GM19467 (cell line): ENCODE results near the gene PRR35.
A peak's percentile ranks its signal among the peaks of the same experiment; 100 is the strongest.

Experiments
- ATAC-seq: cut with Tn5 transposase; IDR thresholded peaks from one replicate; pipeline ENCODE4 v1.9.1; 2021; ENCODE audit warnings: mild to moderate bottlenecking, moderate library complexity; ENCODE audit not compliant: unreplicated experiment

Gene PRR35

DNA sequence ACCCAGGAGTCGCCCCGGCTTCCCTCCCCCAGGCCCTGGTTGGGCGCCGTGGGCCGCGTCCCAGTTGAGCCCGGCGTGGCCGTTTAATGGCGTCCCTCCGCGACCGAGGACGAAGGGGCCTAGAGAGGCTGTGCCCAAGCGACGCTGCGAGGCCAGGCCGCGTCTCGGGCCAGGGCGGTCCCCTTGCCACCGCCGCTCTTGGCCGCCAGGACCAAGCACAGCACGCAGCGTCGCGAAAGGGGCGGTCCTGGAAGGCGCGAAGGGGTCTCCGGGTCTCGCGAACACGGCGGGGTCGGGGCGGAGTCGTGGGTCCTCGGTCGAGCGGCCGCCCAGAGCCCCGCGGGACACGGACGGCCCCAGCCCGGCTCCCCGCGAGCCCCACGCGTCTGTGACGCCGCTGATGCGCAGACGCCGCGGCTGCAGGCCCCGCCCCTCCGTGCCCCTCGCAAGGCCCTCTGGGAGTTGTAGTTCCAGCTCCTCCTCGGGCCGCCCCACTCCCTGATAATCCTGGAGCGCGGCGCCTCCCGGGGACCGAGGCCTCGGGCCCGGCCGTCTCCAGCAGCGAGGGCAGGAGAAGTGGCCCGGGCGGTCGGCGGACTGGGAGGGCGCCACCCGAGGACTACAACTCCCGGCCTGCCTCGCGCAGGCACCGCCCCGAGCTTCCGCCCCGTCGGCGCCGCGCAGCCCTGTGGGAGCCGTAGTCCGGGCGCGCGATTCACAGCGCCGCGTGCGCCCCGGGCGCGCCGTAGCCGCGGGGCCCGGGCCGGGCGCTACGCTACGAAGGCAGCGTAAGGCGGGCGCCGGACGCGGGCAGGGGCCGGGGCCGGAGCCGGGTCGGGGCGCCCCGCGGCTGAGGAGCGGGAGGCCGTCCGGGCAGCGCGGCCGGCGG, 32.9 kb upstream of the PRR35 start, which contains the start of gene CAPN15:
Gene CAPN15, plus strand, starts transcription at position 698 of the 889 bp plus-strand sequence. CDS start 19,127 bp downstream, outside the sequence.
- peak; percentile 62 for ATAC-seq

- peak; percentile 2 for ATAC-seq
Observed at GRCh38 chr16:528111-529011, 31.8 kb upstream of the PRR35 start.

GRCh38 chr16:529012-529575, 31.1 kb upstream of the PRR35 start:
- ATAC-seq, result no peak

GRCh38 chr16:530111-530817, 29.9 kb upstream of the PRR35 start:
- ATAC-seq, result no peak

GRCh38 chr16:531494-532125, 28.6 kb upstream of the PRR35 start:
- ATAC-seq, result no peak

GRCh38 chr16:533391-534123, 26.6 kb upstream of the PRR35 start:
- no peak for ATAC-seq

GRCh38 chr16:534135-534534, 26.1 kb upstream of the PRR35 start:
- no peak for ATAC-seq

DNA sequence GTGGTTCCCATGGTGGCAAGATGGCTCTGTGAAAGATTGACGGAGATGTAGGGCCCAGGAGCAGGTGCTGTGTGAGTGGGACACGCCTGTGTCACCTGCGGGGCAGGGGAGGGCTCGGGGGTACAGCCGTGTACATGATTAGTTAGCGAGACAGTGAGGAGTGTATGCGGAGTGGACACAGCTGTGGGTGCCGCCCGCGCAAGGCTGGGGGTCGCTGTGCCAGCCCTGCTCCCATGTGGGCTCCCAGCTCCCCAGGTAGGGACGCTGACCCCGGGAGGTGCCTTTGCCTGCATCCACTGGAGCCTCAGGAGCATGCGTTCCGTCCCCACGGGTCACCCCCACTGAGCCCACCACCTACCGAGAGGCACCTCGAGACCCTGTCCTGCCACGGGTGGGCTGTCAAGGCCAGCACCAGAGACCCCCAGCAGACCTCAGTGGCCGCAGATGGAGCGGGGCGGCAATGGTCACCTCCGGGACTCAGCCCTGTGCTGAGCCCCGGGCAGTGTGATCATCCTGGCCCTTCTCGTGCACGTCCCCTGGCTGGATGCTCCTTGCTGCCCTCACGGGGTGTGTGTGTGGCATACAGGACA, 25.2 kb upstream of the PRR35 start:
- no peak for ATAC-seq

DNA sequence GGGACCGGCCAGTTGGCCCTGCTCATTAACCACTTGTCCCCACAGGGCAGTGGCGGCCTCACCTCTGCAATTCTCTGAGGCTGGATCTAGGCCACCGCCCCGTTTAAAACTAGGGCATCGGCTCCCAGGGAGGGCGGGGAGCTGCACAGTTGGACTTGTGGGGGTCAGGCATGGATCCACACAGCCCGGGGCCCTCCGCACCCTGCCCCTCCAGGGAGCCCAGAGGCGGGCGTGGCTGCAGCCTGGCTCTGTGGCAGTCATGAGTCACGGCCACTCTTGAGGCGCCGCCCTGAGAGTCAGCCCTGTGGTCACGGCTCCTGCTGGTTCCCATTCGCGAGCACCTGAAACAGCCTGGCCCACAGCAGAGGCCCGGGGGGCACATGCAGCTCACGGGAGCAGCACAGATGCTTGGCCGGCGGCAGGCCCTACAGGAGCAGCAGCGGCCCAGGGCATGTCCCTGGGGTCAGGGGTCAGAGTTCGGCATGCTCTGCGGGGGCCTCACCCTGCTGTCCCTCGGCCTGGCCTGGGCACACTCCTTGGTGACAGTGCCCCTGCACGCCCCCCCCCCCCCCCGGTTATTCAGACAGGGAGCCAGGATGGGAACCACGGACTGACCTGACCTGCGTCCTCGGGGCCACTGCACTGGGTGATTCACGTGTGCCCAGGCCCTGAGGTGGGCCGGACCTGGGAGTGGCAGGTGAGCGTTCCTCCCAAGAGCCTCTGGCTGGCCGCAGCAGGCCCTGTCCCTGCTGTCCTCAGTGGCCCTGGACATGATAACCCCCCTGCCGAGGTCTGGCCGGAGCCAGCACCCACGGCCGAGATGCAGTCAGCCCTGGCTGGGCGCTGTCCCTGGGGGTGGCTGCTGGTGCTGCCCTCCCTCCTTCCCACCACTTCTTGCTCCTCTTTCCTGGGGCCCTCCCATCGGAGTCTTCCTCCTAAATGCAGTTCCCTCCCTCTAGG, 24.5 kb upstream of the PRR35 start:
- no peak for ATAC-seq

GRCh38 chr16:536746-537145, 23.4 kb upstream of the PRR35 start:
- no peak for ATAC-seq

- ATAC-seq, result no peak
Observed at GRCh38 chr16:537415-538335, 22.5 kb upstream of the PRR35 start.

DNA sequence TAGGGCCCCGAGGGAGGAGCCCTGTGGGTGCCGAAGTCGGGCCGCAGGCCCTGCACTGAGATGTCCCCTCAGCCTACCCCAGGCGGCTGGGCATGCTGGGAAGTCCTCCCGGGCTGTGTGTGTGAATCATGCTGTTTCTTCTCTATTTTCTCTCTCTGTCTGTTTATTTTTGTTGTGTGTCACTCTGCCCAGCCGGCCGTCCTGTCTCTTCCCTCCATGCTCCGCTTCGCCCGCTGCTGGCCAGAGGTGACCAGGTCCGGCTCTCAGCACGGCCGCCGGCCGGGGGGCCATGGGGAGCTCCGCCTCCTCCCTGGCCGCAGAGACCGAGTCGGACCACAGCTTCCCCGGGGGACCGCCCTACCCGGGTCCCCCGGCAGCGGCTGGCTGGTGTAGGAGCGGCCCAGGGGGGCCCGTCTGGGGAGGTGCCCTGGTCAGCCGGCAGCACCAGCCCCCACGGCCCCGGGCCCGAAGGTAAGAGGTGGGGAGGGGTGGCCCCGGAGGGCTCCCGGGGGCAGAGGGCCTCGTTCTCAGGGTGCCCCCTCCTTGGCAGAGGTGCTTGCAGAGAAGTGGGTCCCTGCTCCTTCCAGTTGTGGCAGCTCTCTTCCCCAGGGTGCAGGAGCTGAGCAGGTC, 20.2 kb upstream of the PRR35 start:
- no peak for ATAC-seq

GRCh38 chr16:540645-541340, 19.4 kb upstream of the PRR35 start:
- no peak for ATAC-seq

DNA sequence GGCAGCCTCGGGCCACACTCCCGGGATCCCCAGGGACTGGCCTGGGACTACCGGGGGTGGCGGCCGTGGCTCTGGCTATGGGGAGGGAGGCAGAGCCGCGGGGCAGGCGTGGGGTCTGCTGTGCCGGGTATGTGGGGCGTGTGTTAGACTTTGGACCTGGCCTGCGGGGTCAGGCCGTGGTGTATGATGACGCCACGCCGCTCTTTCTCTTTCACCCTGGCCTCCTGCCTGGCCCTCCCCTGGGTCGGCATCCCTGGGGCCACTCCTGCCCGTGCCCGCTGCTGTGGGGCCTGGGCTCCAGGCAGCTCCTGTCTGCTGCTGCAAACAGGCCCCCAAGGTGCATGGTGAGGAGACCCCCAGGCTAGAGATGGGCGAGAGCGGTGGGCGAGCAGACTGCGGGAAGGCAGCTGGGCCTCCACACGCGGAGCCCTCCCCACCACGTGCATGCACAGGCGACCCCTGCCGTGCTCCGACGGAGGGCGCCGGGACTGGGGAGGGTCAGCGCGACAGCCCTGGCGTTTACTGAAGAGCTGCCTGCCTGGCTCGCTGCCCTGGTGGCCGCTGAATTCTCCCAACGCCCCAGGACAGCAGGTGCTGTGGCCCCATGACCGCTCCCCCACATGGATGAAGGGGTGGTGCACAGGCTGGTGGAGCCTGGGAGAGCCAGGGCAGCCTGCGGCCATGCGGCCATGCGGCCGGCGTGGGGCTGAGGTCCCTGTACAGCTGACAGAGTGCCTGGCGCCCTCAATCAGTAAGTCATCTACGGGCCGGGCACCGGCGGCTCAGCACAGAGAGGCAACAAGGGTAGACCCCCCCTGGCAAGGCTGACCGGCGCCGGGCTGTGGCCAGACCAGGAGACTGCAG, 16.7 kb upstream of the PRR35 start:
- no peak for ATAC-seq

- ATAC-seq, result no peak
Observed at GRCh38 chr16:544517-544916, 15.7 kb upstream of the PRR35 start.
